SHP77 (cell line): Measurements from ENCODE around the gene RAX2.
A peak's percentile ranks its signal among the peaks of the same experiment; 100 is the strongest.

Experiments used
- DNase-seq, 2 experiments: peaks; one replicate each; lab custom pipeline; 2025; lab: John Stamatoyannopoulos, UW

Gene RAX2

DNA sequence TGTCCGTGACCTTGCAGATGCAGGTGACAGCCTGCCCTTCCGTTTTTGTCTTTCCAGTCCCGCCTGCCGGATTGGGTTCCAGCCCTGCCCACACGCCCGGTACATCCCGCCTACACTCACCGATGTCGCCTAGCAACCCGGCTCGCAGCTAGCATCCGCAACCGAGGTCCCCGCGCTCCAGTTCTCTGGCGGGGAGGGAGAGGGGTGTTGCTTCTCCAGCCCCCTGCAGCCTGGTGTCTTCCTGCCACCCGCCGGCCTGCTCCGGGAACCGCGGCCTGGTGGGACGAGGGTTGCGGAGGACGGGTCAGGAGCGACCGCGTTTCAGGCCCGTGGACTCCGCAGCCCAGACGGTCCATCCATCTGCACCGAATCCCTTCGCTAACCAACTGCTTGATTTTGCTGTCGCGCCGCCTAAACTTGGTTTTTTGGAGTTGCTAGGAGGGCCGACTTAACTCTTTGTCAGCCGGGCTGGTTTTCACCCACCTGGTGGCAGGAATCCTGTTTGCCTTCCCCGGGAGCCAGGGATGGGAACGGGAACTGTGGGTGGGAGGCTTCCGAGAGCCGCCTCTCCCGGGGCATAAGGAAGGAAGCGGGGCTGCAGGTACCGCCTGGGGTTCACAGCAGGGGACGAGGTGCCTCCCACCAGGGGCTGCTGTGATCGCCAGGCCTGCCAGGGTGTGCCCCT, 29.5 kb upstream of the RAX2 start:
- no peak for DNase-seq

DNA sequence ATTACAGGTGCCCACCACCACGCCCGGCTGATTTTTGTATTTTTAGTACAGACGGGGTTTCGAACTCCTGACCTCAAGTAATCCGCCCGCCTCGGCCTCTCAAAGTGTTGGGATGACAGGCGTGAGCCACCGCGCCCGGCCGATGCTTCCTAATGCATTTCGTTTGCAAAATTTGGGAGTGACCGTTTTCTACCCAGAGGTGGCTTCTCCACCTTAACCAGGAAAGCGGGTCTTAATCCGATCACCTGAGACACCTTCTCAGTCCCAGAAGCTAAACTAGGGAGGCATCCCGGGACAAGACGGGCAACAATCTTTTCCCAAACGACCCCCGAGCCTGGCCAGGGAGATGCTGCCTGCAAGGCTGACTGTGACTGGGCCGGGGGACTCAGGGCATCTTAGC, 29.0 kb upstream of the RAX2 start:
- no peak for DNase-seq

DNA sequence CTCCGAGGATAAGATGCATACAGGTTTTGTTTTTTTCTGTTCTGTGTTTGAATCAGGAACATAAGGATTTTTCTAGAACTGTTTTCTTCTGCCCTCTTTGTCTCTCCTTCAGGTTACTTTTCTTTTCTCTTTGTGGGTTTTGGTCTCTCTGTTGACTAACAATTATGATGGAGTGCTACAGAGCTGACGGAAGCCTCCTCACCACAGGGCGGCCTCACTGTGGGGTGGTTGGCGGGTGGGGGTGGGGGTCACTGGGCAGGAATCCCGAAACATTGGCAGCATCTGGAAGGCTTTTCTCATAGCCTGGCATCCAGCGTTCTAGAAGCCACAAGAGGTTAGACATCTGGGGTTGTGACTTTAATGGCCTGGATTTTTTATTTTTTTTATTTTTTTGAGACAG, 26.1 kb upstream of the RAX2 start:
- DNase-seq: no peak

DNA sequence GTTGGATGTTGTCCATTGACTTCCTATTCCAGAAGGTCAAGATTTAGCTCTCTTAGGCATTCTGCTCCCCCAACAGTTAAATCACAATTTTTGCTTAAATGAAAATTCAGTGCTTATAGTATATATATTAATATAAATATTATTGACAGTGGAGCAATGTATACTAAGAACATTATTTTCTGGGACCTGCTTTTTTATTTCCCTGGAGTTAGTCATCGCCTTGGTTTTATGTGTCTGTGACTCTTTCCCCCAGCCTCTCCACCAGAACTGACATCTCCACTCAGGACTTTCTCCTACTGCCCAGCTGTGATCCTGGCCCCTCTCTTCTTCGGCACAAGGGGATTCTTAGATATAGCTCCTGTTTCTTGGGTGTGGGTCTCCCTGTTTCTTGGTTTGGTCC, 24.3 kb upstream of the RAX2 start:
- DNase-seq: no peak

DNA sequence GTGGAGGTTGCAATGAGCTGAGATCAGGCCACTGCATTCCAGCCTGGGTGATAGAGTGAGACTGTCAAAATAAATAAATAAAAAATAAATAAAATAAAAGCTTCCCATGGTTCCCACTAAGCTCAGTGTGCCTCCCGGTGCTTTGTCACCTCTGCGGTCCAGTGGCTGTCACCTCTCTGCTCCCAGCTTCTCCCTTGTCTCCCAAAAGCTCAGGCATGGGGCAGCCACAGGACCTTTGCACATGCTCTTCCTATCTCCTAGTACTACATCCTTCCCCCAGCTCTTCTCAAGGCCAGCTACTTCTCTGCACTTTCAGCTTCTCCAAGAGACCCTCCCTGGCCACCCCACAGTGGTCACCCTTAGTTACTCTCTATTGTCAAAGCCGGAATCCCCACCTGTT, 21.8 kb upstream of the RAX2 start:
- no peak for DNase-seq

DNA sequence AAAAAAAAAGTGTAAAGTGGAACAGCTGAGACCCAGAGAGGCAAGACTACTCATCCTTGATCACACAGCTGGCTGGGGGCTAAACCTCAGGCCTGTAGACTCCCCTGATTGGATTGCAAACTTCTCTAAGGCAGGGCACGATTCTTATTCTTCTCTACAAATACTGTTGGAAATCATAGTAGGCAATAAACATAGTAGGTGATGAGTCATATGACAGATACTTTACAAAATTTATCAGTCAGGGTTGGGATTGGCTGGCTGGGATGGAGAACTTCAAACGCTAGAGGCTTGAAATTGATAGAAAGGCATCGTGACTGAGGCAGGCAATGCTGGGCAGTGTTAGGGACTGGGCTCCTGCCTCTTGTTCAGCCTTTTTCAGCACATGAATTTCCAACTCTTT, 20.1 kb upstream of the RAX2 start:
- DNase-seq: no peak

DNA sequence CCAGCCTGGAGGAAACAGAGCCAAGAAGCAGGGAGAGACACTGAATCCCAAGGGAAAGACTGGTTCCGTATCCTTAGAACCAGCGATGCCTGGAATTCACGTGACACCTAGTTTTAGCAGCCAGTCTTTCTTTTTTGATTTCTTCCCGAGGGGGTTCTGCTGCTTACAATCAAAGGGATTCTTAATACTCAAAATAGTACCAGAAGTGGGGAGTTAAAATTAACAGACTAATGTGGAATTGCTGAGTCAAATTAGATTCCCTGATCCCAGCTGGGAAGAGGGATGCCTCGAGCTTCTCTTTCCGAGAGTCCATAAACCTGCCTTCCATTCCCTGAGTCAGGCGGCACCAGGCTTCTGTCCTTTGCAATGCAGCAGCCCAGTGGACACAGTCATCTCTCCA, 18.9 kb upstream of the RAX2 start:
- no peak for DNase-seq

DNA sequence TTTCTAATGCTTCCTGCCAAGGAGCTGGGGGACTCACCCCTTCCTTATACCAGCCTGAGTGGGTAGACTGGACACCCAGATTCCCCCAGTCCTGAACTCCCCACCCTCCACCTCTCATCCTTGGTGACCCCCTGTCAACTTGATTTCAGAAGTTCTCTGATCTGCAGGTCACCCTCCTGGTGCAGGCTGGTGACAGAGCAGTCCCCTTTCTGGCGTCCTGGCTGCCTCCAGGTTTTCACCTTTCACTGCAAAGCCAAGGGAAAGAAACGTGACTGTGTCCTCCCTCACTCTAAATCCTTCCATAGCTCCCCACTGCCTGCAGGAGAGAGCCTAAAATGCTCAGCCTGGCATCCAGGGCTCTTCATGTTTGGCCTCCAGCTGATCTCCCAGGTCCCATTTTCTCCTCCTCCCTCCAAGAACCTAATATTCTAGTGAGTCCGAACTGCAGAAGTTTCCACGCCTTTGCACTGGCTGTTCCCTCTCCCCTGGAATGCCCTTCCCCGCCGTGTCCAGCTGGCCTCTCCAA, 18.2 kb upstream of the RAX2 start:
- DNase-seq: no peak

DNA sequence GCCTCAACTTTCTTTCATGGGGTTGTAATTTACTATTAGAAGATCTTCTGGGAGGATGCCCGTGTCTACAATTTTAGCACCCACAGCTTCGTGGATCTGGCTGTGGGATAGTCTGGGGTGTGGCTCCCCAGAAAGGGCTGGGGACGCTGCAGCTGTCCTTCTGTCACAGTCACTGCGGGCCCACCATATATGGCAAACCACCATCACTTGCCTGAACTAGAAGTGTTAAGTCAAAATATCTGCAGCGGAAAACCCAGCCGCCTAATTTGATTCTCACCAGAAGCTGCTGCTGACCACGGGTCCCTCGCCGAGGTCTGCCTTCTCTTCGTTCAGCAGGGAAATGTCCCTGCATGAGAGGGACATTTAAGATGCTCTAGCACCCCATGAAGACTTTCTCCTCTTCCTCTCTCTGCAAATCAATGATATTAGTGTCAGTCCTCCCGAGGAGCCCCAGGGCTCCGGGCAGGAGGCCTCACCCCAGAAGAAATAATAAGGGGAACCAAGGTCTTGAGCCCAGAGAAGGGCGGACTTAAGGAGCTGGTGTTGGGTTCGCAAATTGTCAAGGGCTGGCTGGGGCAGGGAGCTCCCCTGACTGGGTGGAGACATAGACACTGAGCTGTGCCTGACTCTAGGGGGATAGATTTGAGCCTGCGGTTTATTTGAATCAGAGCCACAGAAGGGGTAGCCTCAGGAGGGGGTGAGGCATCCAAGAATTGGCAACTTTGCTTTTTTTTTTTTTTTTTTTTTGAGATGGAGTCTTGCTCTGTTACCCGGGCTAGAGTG, 17.2 kb upstream of the RAX2 start:
- DNase-seq: no peak

DNA sequence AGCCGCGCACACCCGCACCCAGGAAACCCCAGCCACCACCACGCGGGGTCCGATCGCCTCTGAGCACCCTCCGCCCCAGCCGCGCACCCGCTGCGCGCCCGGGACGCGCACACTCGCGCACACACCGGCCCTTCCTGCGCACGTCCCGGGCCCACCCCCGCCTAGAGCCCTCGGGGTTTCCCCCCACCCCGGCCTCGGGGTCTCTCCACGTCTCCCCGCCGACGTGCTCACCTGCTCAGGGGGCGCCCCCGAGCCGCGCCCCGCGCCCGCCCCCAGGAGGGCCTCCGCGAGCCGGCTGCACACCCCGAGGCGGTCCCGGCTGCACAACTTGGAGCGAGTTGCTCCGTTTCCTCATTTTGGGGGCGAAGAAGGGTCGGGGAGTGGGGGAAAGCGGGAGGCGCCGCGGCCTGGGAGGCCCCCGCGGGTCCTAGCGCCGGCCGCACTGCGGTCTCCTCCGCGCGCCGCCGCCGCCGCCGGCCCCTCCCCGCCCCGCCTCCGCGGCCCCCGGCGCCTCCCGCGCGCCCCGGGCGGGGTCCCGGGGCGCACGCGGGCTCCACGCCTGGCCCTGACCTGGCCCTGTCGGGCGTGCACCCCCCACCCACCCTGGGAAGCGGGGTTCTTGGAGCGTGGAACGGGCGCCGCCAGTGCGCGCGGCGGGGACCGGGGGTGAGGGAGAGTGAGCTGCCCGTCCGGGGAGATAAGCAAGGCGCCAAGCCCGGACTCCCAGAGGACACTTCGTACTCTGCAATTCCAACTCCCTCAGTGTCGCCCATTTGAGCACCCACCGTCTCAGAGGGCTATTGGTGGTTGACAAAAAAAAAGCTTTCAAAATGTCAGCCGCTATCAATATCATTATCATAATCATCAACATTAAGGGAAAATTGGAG, 14.2 kb upstream of the RAX2 start, which contains the start of gene MATK:
Gene MATK, minus strand, starts transcription at position 444 of the 887 bp plus-strand sequence. CDS start 1,246 bp downstream, outside the sequence.
- no peak for DNase-seq

DNA sequence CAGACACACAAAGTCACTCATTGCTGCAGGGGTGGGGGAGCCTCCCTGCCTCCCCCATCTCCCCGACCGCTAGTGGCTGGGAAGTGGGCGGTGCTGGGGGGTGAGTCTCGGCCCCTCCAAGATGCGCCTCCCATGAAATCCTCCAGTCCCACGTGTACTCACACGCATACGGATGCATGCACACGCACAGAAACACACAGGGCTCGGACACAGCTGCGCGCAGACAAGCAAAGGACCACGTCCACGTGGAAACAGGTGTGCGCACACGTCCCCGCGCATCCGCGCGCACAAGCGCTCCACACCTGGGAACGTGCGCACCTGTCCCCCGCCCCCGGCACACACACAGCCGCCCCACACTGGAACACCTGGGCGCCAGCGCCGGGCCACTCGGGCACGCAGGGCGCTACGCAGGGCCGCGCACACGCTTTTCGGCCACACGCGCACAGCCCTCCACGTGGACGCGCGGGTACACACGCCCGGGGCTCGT, 13.5 kb upstream of the RAX2 start:
- no peak for DNase-seq

DNA sequence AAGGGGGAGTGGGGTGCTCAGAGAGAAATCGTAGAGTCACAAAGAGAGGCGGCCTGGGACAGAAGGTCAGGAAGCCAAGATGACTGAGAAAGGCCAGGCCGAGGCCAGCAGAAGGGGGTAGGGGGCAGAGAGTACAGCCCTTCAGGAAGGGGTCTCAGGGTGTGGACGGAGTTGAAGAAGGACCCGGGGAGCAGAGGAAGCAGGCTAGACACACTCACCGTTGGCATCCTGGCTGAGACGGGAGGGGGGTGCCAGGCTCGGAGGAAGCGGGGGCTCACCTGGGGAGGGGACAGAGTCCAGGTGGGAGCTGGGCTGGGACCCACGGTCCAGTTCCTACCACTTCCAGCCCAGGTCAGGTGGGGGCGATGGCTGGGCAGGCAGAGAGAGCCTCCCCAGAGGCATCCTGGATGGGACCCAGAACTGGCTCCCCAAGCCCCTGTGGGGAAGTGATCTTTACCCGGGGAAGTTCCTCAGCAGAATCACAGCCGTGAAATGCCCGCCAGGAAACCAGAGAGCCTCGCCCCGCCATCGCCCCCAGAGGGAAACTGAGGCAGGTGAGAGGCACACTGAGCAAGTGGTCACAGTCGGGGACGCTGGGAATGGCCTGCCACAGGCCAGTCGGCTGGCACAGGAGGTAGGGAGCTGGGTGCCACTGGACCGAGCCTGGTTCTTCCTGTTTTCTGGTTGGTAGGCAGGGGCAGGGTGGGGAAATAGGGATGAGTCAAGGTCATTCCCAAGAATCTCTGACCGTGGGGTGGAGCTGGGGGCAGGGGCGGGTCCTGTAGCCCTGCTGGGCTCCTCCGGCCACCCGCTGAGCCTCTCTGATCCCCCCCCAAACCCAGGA, 12.8 kb upstream of the RAX2 start:
- DNase-seq: no peak

DNA sequence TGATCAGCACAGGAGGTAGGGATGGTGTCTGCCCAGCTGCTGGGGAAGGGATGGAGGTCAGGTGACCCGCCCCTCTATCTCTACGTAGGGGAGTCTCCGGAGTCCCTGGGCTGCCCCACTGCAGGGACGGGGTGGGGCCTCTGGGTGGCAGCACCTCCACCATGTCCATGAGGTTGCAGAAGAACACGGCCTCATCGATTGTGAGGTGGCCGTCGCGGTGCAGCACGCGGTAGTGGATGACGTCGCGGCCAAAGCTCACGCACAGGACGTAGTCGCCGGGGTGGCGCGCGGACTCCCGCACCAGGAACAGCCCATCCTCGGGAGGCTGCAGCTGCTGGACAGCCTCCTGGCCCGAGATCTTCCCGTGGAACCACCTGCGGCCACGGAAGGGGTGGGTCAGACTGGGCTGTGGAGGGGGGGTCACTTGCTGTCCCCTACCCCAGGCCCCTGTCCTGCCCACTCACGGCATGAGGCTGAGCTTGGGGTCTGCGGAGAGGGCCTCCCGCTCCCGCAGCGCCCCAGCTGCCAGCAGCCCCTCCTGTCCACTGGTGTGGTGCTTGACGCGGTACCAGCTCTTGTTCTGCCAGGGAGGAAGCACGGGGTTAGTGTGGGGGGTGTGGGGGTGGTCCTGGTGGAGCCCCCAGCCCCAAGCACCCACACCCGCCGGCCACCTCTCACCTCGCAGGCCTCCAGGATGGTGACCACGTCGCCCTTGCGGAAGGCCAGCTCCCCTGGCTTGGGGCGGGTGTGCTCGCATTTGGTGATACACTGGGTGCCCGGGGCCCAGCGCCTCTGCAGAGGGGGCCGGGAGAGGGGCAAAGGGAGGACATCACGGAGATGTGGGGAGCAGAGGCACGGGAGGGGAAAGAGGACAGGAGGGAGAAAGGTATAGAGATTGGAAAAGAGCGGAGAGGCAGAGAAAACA, 11.9 kb upstream of the RAX2 start:
- DNase-seq: peak in 1 of 2 experiments; percentile 26

DNA sequence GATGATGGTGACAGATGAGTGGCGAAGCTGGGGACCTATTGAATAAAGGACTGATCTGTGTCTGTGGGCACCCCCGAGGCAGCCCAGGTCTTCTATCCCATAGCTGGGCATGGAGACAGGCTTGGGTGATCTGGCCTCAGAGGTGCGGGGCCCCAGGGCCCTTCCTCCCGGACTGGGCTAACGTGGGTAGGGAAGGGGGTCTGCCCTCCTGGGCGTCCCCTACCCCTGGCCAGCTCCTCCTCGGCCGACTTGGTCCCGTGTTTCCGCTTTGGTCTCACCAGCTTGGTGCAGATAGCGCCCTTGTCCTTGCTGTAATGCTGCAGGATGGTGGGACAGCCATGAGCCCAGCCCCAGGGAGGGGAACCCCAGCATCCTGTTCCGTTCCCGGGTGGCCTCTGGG, 10.9 kb upstream of the RAX2 start:
- no peak for DNase-seq

DNA sequence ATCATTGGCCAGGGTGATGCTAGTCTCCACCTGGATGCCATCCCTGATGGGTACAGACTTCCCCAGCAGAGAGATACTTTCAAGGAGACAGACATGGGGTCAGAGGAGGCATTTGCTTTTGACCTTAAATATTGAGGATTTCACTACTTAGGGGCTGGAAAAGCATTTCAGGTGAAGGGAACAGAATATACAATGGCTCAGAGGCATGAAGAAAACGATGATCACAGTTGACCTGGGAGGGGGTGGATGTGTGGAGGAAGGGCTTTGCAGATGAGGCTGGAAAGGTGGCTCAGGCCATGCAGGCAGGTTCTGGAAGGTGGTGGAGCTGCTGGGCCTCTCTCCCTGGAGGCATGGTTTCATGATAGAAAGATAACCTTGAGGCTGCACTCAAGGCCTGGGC, 10.3 kb upstream of the RAX2 start:
- no peak for DNase-seq

DNA sequence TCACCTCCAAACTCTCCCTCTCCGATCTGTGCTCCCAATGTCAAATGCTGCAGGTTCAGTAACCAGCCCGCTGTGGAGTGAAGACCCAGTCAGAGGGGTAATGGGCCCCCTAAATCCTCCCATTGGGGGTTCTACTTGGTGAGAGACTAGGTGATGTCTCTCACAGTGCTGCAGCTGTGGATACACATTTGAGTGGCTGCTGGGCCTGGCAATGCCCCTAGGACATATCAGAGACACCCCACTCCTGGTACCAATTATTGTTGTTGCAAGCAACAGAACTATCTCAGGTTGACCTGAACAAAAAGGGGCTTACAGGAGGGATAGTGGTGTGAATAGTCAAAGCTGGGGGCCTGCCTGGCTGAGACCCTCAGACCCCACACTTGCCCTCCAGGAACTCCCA, 9.6 kb upstream of the RAX2 start:
- no peak for DNase-seq

DNA sequence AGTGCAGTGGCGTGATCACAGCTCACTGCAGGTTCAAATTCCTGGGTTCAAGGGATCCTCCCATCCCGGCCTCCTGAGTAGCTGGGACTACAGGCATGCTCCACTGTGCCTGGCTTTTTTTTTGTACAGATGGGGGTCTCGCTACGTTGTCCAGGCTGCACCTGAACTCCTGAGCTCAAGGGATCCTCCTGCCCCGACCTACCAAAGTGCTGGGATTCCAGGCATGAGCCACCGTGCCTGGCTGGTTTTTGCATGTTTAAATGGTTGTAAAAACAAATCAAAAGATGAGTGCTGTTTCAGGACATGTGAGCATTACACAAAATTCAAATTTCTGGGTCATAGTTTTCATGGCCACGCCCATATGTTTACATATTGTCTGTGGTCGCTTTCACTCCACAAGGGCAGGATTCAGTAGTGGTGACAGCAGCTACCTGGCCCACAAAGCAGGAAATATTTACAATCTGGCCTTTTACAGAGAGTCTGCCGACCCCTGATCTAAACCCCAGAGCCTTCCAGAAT, 8.8 kb upstream of the RAX2 start:
- DNase-seq: no peak

DNA sequence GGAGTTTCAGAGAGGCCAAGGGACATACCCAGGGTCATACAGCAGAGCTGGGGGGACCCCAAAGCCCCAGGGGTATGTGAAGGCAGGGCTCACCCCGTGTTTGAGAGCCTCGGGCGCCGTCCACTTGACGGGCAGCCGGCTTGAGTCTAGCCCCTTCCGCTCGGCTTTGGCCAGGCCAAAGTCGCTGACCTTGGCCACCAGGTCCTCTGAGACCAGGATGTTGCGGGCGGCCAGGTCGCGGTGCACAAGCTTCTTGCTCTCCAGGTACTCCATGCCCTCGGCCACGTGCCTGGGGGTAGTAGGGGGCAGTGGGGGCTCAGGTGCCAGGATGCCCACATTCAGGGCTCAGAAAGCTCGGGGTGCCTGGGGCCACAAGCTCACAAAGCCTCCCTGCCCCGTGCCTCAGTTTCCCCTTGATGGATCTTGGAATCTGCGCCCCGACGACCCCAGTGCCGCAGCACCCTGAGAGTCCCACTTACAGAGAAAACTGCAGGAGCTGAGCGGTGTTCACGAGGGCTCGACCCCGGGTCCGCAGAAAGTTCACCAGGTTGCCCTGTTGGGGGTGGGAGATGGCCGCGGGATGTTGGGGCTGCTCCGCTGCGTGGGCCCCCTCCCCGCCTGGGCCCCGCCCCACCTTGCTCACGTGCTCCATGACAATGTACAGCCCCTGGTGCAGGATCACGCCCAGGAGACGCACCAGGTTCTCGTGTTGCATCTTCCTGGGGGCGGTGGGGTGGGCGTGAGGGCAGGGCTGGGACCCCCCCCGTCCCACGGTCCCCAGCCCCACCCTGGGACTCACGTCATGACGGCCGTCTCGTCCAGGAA, 7.1 kb upstream of the RAX2 start:
- DNase-seq: no peak
